Measurements from ENCODE around the gene PNKD.

- TF ChIP-seq JUND (IDR thresholded peaks at IDR 0.05; ENCODE audit: low read length): no peak
- TF ChIP-seq CTBP2 (IDR thresholded peaks at IDR 0.05; ENCODE audit: borderline replicate concordance, insufficient read depth, insufficient read length, low read length): no peak
- no peak for TF ChIP-seq BCL11A (IDR thresholded peaks at IDR 0.05; ENCODE audit: low read depth in 2 of 2, low read length in 2 of 2)
- TF ChIP-seq CTCF (IDR thresholded peaks at IDR 0.05; ENCODE audit: control extremely low read depth in 1 of 3, insufficient read depth in 1 of 3, low read depth in 1 of 3, low read length in 3 of 3): no peak
Measured at GRCh38 chr2:218320704-218321336, 50.5 kb downstream of the PNKD start.
